ENCODE results near the gene FXN. TPM values are rescaled to one million over a fixed set of nuclear protein-coding genes. Genes with fewer than 3 reads are reported as not detected.

The FXN gene
- total RNA-seq, 1 experiment from 2014 or later: 17.8 TPM

GRCh38 chr9:69012696-69013381, 22.7 kb upstream of the FXN start:
- no peak for ATAC-seq
- Histone ChIP-seq H3K27ac (ENCODE audit: low read length) (no peak overlapping the region), H3K4me3 (ENCODE audit: low read depth in 2 of 2, low read length in 2 of 2) (no peak overlapping the region), H3K36me3 (ENCODE audit: control insufficient read depth, insufficient read depth, low read length) (no peaks in the 10 kb centered on the region), H3K4me1 (ENCODE audit: control insufficient read depth, insufficient read depth, low read length) (no peaks in the 10 kb centered on the region), H3K9me3 (ENCODE audit: control insufficient read depth, insufficient read depth, low read depth, low read length) (no peaks in the 10 kb centered on the region), H3K27me3 (ENCODE audit: control insufficient read depth, insufficient read depth, low read length) (no peaks in the 10 kb centered on the region)
- intact Hi-C loops (cut with micrococcal nuclease; ENCODE audit: unreplicated experiment): no loop called here
- in situ Hi-C loops (cut with HindIII; ENCODE audit: low pct_unique_long_range_greater_than_20kb, low sequenced_read_pairs): no loop called here
- DNase-seq (ENCODE audit: low read depth, low spot score): no peak
- no TSS peak for BruUV-seq (replicated peaks)
- POLR2A ChIA-PET: no interaction called here
- CTCF ChIA-PET: no interaction called here
- TF ChIP-seq SIN3A (IDR thresholded peaks at IDR 0.05; ENCODE audit: borderline replicate concordance, insufficient read depth, low read depth, low read length) (no peak), TCF7L2 (IDR thresholded peaks at IDR 0.05; ENCODE audit: low read depth, low read length) (no peak), POLR2AphosphoS5 (IDR thresholded peaks at IDR 0.05; ENCODE audit: low read depth, low read length) (no peak), CTCF (IDR thresholded peaks at IDR 0.05) (no peak)

GRCh38 chr9:69013382-69013727, 22.2 kb upstream of the FXN start:
- H3K27me3 ChIP-seq (ENCODE audit: control insufficient read depth, insufficient read depth, low read length): no peaks in the 10 kb centered on the region
- H3K36me3 ChIP-seq (ENCODE audit: control insufficient read depth, insufficient read depth, low read length): no peaks in the 10 kb centered on the region
- ATAC-seq (no peak), DNase-seq (ENCODE audit: low read depth, low spot score) (no peak)
- TF ChIP-seq REST (IDR thresholded peaks at IDR 0.05; ENCODE audit: insufficient read depth in 1 of 2, low read depth in 2 of 2, low read length in 1 of 2) (no peak), CTCF (IDR thresholded peaks at IDR 0.05) (no peak), TCF7L2 (IDR thresholded peaks at IDR 0.05; ENCODE audit: low read depth, low read length) (no peak), SIN3A (IDR thresholded peaks at IDR 0.05; ENCODE audit: borderline replicate concordance, insufficient read depth, low read depth, low read length) (no peak), POLR2AphosphoS5 (IDR thresholded peaks at IDR 0.05; ENCODE audit: low read depth, low read length) (no peak)
- no peaks in the 10 kb centered on the region for H3K4me1 ChIP-seq (ENCODE audit: control insufficient read depth, insufficient read depth, low read length)
- no peaks in the 10 kb centered on the region for H3K9me3 ChIP-seq (ENCODE audit: control insufficient read depth, insufficient read depth, low read depth, low read length)
- no TSS peak for BruUV-seq (replicated peaks)
- CTCF ChIA-PET: no interaction called here
- intact Hi-C loops (cut with micrococcal nuclease; ENCODE audit: unreplicated experiment) (no loop called here), in situ Hi-C loops (cut with HindIII; ENCODE audit: low pct_unique_long_range_greater_than_20kb, low sequenced_read_pairs) (no loop called here)
- POLR2A ChIA-PET: no interaction called here
- no peak overlapping the region for H3K4me3 ChIP-seq (ENCODE audit: low read depth in 2 of 2, low read length in 2 of 2)
- no peak overlapping the region for H3K27ac ChIP-seq (ENCODE audit: low read length)

All from Panc1 (cell line).